ENCODE results near the gene CHMP2A. TPM values are rescaled to one million over a fixed set of nuclear protein-coding genes. Genes with fewer than 3 reads are reported as not detected.

CHMP2A gene
- total RNA-seq, 1 experiment from 2014 or later: 109 TPM

DNA sequence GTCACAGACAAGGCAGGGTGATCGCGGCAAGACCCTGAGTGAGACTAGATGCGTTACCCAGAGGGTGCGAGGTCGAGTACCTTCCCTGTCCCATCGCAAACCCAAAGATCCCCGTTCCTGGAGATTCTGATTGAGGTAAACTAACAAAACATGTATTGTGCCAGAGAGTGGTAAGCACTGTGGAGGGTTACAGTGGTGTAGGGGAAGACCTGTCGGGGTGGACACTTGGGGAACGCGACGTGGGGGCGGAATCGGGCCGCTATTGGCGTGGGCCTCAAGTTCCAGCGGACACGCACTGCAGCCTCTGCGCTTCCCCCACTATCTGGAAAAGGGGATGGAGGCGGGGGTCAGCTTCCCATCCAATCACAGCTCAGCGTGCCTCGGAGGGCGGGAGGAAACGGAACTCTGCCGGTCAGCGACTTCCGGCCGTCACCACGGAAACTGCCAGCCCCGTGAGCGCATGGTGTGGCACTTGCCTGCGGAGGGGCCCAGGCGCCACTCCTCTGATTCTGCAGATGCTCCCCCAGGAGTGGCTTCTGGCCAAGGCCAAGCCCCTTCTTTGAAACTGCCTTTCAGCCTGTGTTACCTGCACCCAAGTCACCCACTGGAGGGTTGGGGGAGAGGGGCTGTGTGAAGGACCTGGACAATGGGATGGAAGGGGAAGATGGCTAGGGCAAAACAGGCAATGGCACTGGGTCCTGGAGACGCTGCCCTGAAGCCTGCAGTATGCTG is 4.5 kb upstream of the CHMP2A start (continued):
- TF ChIP-seq, protein P1, sequence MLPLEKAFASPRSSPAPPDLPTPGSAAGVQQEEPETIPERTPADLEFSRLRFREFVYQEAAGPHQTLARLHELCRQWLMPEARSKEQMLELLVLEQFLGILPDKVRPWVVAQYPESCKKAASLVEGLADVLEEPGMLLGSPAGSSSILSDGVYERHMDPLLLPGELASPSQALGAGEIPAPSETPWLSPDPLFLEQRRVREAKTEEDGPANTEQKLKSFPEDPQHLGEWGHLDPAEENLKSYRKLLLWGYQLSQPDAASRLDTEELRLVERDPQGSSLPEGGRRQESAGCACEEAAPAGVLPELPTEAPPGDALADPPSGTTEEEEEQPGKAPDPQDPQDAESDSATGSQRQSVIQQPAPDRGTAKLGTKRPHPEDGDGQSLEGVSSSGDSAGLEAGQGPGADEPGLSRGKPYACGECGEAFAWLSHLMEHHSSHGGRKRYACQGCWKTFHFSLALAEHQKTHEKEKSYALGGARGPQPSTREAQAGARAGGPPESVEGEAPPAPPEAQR (CRISPR knock-in tag; IDR thresholded peaks at IDR 0.05): no peak
- TF ChIP-seq EMX1 (CRISPR knock-in tag; IDR thresholded peaks at IDR 0.05): no peak
- TF ChIP-seq, protein P2, sequence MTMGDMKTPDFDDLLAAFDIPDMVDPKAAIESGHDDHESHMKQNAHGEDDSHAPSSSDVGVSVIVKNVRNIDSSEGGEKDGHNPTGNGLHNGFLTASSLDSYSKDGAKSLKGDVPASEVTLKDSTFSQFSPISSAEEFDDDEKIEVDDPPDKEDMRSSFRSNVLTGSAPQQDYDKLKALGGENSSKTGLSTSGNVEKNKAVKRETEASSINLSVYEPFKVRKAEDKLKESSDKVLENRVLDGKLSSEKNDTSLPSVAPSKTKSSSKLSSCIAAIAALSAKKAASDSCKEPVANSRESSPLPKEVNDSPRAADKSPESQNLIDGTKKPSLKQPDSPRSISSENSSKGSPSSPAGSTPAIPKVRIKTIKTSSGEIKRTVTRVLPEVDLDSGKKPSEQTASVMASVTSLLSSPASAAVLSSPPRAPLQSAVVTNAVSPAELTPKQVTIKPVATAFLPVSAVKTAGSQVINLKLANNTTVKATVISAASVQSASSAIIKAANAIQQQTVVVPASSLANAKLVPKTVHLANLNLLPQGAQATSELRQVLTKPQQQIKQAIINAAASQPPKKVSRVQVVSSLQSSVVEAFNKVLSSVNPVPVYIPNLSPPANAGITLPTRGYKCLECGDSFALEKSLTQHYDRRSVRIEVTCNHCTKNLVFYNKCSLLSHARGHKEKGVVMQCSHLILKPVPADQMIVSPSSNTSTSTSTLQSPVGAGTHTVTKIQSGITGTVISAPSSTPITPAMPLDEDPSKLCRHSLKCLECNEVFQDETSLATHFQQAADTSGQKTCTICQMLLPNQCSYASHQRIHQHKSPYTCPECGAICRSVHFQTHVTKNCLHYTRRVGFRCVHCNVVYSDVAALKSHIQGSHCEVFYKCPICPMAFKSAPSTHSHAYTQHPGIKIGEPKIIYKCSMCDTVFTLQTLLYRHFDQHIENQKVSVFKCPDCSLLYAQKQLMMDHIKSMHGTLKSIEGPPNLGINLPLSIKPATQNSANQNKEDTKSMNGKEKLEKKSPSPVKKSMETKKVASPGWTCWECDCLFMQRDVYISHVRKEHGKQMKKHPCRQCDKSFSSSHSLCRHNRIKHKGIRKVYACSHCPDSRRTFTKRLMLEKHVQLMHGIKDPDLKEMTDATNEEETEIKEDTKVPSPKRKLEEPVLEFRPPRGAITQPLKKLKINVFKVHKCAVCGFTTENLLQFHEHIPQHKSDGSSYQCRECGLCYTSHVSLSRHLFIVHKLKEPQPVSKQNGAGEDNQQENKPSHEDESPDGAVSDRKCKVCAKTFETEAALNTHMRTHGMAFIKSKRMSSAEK (CRISPR knock-in tag; IDR thresholded peaks at IDR 0.05; ENCODE audit: borderline replicate concordance): no peak
- no peak for TF ChIP-seq NR3C1 (CRISPR knock-in tag; conservative IDR thresholded peaks at IDR 0.05; ENCODE audit: low read depth)
- no peak for TF ChIP-seq ZNF121 (CRISPR knock-in tag; IDR thresholded peaks at IDR 0.05)
- TF ChIP-seq FOXK1 (CRISPR knock-in tag; IDR thresholded peaks at IDR 0.05): peak; percentile 56
- no peak; the same call in 1 of the 2 replicates for TF ChIP-seq ZNF232 (CRISPR knock-in tag; IDR thresholded peaks at IDR 0.05)
- no peak; the same call in 1 of the 2 replicates for TF ChIP-seq CREM (CRISPR knock-in tag; IDR thresholded peaks at IDR 0.05)
- no peak for TF ChIP-seq RELA (CRISPR knock-in tag; IDR thresholded peaks at IDR 0.05; ENCODE audit: borderline replicate concordance)
- TF ChIP-seq, protein P3, sequence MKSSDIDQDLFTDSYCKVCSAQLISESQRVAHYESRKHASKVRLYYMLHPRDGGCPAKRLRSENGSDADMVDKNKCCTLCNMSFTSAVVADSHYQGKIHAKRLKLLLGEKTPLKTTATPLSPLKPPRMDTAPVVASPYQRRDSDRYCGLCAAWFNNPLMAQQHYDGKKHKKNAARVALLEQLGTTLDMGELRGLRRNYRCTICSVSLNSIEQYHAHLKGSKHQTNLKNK (CRISPR knock-in tag; IDR thresholded peaks at IDR 0.05): no peak
- TF ChIP-seq ETV6 (CRISPR knock-in tag; IDR thresholded peaks at IDR 0.05): peak; percentile 80; the same call in 1 of the 2 replicates
- TF ChIP-seq TEAD4 (CRISPR knock-in tag; IDR thresholded peaks at IDR 0.05): 0 out of 2 replicates have a peak, but pooled peaks have one; percentile 17
- no peak; the same call in 1 of the 2 replicates for TF ChIP-seq PRRX2 (CRISPR knock-in tag; IDR thresholded peaks at IDR 0.05)
- TF ChIP-seq TEAD1 (CRISPR knock-in tag; IDR thresholded peaks at IDR 0.05): peak; percentile 64; the same call in 1 of the 2 replicates
- TF ChIP-seq, protein P4, sequence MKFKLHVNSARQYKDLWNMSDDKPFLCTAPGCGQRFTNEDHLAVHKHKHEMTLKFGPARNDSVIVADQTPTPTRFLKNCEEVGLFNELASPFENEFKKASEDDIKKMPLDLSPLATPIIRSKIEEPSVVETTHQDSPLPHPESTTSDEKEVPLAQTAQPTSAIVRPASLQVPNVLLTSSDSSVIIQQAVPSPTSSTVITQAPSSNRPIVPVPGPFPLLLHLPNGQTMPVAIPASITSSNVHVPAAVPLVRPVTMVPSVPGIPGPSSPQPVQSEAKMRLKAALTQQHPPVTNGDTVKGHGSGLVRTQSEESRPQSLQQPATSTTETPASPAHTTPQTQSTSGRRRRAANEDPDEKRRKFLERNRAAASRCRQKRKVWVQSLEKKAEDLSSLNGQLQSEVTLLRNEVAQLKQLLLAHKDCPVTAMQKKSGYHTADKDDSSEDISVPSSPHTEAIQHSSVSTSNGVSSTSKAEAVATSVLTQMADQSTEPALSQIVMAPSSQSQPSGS (CRISPR knock-in tag; IDR thresholded peaks at IDR 0.05; ENCODE audit: borderline replicate concordance, low read depth): no peak

DNA sequence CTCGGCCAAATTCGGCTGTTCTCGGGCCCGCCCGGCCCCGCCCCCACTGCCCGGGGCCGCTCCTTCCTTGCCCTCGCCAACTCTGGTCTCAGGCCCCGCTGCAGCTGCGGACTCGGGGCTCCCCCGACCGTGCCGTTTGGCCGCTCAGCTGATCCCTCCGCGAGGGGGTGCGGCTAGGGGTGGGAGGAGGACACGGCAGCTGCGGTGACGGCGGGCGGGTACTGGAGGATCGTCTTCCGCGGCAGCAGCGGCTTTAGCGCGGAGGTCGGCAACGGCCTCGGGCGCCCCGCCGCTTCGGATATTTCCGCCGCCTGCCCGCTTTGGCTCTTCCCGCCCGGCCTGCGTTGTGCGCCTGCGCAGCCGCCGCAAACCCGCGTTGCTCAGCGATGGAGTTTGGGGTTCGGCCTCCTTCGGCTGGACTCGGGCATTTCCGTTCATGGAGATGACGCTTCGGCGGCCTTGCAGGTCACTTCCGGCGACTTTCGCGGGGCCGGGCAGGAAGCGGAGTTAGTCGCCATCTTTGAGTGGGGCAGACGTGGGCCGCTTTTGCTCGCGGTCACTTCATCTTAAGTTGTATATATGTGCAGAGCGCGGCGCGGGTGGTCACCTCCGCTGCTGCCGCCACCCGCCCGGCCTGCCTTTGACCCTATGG is 3.8 kb upstream of the CHMP2A start:
- ATAC-seq (peak; percentile 59), DNase-seq (ENCODE audit: low spot score) (peak; percentile 100)
- H3K9me3 Mint-ChIP-seq: no peaks in the 10 kb centered on the region
- peaks cover 41% of the 10 kb centered on the region for H3K4me1 Mint-ChIP-seq
- peak overlapping the region; percentile 97 for H3K4me3 Mint-ChIP-seq
- peaks cover 17% of the 10 kb centered on the region for H3K36me3 Mint-ChIP-seq
- H3K27ac Mint-ChIP-seq: peak overlapping the region; percentile 100
- ChIA-PET CTCF (interaction anchor here (0.9 to 2.4 kb wide), 6 partner anchors 16 to 45 kb away, joined by 3 to 19 read pairs (median 7); partner anchors contain the start of gene ZBTB45), POLR2A (interaction anchor here (0.6 to 2.8 kb wide), 6 partner anchors 13 to 656 kb away, joined by 3 to 12 read pairs (median 6); partner anchors contain the start of genes TRIM28 and ZBTB45)
- H3K27me3 Mint-ChIP-seq (ENCODE audit: low read depth): peaks cover 43% of the 10 kb centered on the region
- peak; percentile 53; the same call in 1 of the 2 replicates for TF ChIP-seq FOXK1 (CRISPR knock-in tag; IDR thresholded peaks at IDR 0.05)
- peak; percentile 84 for TF ChIP-seq SP1 (CRISPR knock-in tag; conservative IDR thresholded peaks at IDR 0.05)
- no peak for TF ChIP-seq TEAD4 (CRISPR knock-in tag; IDR thresholded peaks at IDR 0.05)
- 0 out of 2 replicates have a peak, but pooled peaks have one; percentile 51 for TF ChIP-seq MYBL2 (CRISPR knock-in tag; IDR thresholded peaks at IDR 0.05)
- TF ChIP-seq CREB1 (CRISPR knock-in tag; IDR thresholded peaks at IDR 0.05): no peak
- TF ChIP-seq ETV6 (CRISPR knock-in tag; IDR thresholded peaks at IDR 0.05): peak; percentile 70; the same call in 1 of the 2 replicates
- 0 out of 2 replicates have a peak, but pooled peaks have one; percentile 57 for TF ChIP-seq ZBTB21 (CRISPR knock-in tag; IDR thresholded peaks at IDR 0.05; ENCODE audit: borderline replicate concordance)
- TF ChIP-seq, protein P5, sequence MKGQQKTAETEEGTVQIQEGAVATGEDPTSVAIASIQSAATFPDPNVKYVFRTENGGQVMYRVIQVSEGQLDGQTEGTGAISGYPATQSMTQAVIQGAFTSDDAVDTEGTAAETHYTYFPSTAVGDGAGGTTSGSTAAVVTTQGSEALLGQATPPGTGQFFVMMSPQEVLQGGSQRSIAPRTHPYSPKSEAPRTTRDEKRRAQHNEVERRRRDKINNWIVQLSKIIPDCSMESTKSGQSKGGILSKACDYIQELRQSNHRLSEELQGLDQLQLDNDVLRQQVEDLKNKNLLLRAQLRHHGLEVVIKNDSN (CRISPR knock-in tag; IDR thresholded peaks at IDR 0.05): peak; percentile 44; the same call in 1 of the 2 replicates
- TF ChIP-seq SMAD4 (CRISPR knock-in tag; IDR thresholded peaks at IDR 0.05): no peak
- 0 out of 2 replicates have a peak, but pooled peaks have one; percentile 38 for TF ChIP-seq ZNF232 (CRISPR knock-in tag; IDR thresholded peaks at IDR 0.05)
- TF ChIP-seq, protein P6, sequence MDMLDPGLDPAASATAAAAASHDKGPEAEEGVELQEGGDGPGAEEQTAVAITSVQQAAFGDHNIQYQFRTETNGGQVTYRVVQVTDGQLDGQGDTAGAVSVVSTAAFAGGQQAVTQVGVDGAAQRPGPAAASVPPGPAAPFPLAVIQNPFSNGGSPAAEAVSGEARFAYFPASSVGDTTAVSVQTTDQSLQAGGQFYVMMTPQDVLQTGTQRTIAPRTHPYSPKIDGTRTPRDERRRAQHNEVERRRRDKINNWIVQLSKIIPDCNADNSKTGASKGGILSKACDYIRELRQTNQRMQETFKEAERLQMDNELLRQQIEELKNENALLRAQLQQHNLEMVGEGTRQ (CRISPR knock-in tag; IDR thresholded peaks at IDR 0.05): 0 out of 2 replicates have a peak, but pooled peaks have one; percentile 19
- TF ChIP-seq ELF4 (CRISPR knock-in tag; IDR thresholded peaks at IDR 0.05; ENCODE audit: low read depth): 0 out of 2 replicates have a peak, but pooled peaks have one; percentile 54
- TF ChIP-seq JAZF1 (CRISPR knock-in tag; IDR thresholded peaks at IDR 0.05): no peak
- 0 out of 2 replicates have a peak, but pooled peaks have one; percentile 57 for TF ChIP-seq FOXP1 (CRISPR knock-in tag; IDR thresholded peaks at IDR 0.05; ENCODE audit: borderline replicate concordance)
